AG09319 (cell line): ENCODE measurements around the gene MLLT3.

Experiments
- DNase-seq: peaks from one replicate; pipeline ENCODE4 v3.0.0-alpha.2; 2010; ENCODE audit warnings: low read depth; ENCODE audit errors: extremely low read depth
- CTCF ChIP-seq: IDR thresholded peaks from 2 replicates; pipeline ENCODE4 v1.5.1; 2011; ENCODE audit warnings: low read depth, mild to moderate bottlenecking, inconsistent platforms, low read length, moderate library complexity

The MLLT3 gene

GRCh38 chr9:20418485-20418884 is 203.8 kb downstream of the MLLT3 start:
- no peak for DNase-seq
- no peak for TF ChIP-seq CTCF

GRCh38 chr9:20417373-20418080 is 204.8 kb downstream of the MLLT3 start:
- no peak for DNase-seq
- no peak for TF ChIP-seq CTCF

GRCh38 chr9:20414150-20414549 is 208.1 kb downstream of the MLLT3 start:
- DNase-seq = no peak
- no peak for TF ChIP-seq CTCF

GRCh38 chr9:20409321-20410092 is 212.8 kb downstream of the MLLT3 start:
- no peak for DNase-seq
- TF ChIP-seq CTCF = no peak

GRCh38 chr9:20408513-20408912 is 213.8 kb downstream of the MLLT3 start:
- TF ChIP-seq CTCF = no peak
- DNase-seq = no peak

- DNase-seq = no peak
Measured at GRCh38 chr9:20407013-20407412, 215.3 kb downstream of the MLLT3 start.

More at GRCh38 chr9:20407013-20407412, 215.3 kb downstream of the MLLT3 start:
- TF ChIP-seq CTCF = no peak
